Astrocyte of the hippocampus (primary cell): ENCODE data around the gene S100A10.

Source experiments
- DNase-seq: peaks from one replicate; pipeline ENCODE4 v3.0.0; 2011; ENCODE audit warnings: low read depth, low spot score

S100A10 gene

DNA sequence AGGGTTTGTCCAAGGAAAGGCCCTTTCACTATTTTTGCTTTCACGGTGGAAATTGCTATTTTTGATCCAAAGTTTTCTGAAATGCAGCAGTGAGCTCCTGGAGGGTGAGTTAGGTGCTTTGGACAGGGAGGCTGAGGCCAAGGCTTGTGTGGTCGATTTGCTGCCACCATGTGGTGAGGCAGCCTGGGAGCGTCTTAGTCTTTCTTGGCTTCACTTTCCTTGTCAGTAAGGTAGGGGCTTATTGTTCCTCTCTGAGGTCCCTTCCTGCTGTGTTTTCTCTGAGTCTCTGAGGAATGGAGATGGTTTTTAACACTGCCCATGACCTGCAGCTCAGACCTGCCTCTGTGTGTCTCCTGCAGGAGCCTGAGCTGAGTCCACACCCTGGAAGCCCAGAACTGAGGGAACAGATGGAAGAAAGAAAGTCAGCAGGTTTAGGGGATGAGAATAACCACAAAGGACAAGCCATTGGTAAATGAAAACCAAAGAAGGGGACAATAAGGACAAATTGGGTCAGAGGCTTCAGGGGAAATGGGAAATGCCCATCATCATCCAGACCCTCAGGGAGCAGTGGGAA, 20.1 kb upstream of the S100A10 start:
- DNase-seq: peak; percentile 69

DNA sequence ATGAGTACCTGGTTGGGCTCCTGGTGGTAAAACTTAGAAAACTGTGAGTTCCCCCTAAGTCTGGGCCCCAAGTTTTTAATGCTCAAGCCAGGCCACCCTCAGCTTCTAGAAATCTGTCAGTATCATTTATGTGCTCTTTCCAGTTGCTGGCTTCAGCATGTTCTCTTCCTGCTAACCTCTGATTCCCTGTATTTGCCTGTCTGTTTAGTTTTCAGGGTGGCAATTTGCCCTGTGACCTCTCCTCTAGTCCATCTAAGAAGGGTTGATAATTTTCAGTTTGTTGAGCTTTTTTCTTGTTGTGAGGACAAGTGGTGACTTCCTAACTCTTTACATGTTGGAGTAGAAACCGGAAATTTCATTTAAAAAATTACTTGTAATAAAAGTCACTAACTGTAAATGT, 16.0 kb upstream of the S100A10 start:
- no peak for DNase-seq

DNA sequence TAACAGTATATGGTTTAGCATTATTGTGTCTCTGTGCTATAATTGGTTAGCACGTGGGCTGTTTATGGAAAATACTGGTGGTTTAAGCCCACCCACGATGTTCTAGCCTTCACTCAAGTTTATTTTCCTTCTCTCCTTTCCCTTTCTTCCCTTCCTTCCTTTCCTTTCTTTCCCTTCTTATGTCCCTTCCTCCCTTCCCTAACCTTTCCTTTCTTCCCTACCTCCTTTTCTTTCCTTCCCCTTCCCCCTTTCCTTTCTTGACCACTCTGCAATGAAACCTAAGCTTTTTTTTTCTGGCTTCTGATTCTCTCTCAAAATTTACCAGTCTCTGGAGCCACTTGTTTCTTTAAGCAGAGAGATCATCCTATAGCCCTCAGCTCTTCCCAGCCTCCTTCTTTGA, 13.4 kb upstream of the S100A10 start:
- no peak for DNase-seq

DNA sequence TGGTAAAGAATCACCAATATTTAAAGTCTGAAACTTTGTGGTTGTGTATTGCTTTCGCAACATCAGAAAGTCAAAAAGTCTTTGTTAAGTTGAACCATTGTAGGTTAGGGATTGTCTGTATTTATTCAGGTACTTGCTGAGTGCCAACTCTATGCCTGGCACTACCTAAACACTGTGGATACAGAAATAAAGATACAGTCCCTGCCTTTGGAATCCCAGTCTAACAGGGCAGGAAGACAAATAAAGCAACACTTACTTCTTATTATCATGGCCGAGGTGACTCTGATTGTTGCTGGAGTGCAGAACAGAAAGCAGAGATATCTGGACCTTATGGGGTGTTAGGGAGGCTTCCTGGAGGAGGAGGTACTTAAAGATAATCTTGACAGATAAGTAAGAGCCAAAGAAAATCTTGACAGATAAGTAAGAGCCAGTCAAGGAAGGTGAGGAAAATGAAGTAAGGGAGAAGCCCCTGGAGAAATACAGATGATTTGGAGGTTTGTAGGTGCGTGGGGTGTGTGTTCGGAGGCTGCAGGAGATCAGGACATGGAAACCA, 11.8 kb upstream of the S100A10 start:
- DNase-seq: no peak

DNA sequence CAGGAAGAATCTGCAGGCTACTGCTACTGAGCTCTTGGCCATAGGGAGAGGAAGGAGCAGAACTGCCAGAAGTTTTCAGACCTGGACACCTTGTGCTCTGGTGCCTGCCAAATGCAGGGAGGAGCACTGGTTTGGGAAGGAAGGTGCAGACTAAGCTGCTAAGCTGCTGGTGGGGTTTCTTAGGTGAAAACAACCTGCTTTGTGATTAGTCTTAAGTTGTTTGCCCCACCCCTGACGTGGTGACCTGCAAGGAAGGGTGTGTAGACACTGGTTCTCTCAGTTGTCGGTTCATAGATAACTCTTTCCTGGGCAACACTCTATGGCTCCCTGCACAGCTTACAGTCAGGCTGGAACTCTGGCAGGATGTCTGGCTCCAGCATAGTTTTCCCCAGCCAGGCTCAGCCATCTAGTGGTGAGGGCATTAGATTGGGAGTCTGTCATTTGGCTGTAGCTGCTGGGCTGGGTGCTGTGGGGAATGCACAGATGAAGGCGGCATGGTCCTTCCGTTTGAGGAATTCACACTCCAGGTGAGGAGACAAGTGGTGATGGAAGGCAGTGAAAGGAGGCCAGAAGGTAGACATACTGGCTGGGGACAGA, 10.3 kb upstream of the S100A10 start:
- DNase-seq: no peak

DNA sequence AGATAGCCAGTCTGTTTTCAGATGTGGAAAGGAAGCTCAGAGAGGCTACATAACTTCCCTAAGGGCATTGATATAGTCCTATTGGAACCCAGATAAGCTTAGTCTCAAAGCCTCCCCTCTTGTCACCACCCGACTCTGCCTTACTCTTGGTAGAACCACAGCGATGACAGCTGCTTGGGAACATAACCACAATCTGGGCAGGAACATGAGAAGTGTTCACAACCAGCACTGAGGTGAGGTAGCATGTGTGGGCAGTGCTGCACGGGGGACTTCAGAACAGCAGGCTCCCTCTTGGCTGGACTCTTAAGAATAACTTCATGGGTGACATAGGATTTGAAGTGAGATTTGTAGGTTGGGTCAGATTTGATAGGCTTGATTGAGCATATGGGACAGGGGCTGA, 9.3 kb upstream of the S100A10 start:
- peak; percentile 37 for DNase-seq

DNA sequence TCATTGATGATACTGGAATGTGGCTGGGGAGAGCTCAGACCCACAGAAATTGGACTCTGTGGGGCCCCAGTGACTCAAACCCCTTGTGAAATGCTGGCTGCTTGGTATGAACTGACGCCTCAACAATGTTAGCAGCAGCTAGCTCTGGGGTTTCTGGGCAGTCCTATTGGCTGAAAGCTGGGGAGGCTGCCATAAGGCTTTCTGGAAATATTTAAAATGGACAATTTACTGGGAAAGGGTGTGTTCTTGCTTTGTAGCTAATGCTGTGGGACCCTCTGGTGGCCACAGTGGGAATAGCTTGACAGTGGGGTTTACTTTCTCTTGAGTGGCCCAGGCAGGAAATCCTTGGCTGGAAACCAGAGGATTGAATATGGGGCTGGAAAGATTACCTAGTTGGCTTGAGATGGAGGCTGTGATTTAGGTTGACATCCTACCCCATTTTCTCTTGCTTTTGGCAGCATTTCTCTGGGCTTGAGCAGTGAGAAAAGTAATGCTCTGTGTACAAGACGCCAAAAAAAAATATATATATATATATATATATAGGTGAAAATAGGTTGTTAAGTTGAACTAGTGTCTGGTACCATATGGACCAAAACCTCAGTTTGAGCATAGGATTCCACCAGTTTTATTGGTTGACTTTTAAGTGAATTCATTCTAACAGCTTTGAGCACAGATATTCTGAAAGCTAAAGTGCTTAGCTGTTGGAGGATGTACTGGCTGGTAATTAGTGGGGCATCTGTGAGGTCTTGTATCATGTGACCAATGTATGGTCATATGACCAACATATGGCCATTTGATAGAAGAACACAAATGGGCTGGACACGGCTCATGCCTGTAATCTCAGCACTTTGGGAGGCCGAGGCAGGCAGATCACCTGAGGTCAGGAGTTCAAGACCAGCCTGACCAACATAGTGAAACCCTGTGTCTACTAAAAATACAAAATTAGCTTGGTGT, 8.2 kb upstream of the S100A10 start:
- DNase-seq: peak; percentile 95

DNA sequence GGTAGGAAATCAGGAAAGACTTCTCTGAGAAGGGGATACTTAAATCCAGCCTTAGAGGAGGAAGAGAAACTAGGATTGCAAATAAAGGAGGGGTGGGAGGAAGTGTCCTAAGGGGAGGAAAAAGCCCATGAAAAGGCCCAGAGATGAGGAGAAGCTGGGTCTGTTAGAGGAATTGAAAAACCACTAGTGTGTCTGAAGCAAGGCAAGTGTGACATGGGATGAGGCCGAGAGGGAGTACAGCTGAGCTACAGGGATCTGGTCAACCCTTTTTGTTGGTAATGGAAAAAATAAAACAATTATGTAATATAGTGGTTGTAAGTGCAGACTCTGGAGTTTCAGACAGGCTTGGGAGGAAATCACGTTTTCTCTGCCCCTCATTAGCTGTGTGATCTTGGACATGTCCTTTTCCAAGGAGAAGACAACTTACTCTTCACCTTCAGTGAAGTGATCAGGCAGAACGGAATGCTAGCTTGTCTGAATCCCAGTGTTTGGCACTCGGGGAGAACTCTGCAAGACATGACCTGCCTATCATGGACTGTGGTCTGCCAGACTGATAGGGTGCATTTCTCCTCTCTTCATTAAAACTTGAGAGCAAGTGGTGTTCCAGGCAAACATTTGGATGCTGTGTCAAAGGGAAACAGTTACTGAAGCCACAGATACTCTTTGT, 7.4 kb upstream of the S100A10 start:
- no peak for DNase-seq

DNA sequence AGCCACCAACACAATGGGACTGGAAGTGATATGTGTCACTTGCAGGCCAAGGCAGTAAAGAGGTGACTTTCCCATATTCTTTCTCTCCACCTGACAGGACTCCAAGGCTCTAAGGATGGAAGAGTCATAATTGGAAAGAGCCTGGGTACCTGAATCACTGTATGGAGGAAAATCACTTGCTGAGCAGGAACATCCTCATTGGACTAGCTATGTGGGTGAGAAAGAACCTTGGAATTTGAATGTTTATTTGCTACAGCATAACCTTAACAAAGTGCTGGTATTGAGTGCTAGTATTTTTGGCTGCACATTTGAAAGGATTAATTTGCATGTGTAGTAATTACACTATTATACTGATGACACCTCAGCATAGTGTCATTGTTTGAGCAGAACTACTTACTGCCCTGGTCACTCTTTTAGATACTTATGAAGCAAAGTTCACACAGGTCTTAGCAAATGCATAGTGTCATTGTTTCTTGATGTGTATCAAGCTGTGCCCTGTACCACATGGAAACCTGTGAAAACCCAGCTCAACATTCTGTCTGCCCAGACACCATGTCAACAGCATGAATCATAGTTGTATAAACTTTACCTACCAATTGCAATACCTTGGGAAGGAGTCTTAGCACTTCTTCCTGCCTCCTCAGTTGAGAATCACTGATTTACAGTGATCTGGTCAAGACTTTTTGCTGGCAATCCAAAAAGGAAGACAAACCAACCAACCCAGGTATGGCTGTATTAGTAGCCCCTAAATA, 5.1 kb upstream of the S100A10 start:
- peak; percentile 61 for DNase-seq

DNA sequence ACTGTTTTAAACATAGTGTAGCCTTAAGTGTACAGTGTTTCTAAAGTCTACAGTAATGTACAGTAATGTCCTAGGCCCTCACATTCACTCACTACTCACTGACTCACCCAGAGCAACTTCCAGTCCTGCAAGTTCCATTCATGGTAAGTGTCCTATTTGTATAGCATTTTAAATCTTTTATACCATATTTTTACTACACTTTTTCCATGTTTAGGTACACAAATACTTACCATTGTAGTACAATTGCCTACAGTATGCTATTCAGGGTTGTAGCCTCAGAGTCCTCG, 3.6 kb upstream of the S100A10 start:
- DNase-seq: no peak

DNA sequence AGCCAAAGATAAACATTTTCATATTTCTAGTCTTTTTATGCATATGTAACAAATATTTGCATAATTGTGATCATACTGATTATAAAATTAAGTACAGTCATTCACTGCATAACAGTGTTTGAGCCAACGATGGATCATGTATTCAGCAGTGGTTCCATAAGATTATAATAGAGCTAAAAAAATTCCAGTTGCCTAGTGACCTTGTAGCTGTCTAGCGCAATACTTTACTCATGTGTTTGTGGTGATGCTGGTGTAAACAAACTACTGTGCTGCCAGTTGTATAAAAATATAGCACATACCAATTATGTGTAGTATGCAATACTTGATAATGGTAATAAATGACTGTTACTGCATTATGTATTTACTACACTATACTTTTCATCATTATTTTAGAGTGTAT, 2.1 kb upstream of the S100A10 start:
- no peak for DNase-seq

DNA sequence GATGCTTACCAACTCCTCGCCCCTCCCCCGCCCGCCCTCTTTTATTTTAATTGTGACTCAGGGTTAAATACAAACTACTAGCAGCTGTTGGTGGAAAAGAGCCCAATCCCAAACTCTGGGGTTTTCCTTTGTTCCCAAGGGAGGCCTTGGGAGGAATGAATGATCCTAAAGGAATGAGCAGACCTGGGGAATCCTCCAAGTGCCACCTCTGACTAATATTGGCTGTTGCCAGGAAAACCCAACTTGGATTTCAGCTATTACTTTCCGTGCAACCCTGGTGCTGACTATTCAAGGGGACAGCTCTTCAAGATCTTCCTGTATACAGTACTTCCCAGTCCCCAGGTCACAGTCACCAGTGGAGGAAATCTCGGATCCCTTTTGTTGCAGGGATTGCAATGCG, 1.3 kb upstream of the S100A10 start:
- peak; percentile 95 for DNase-seq

DNA sequence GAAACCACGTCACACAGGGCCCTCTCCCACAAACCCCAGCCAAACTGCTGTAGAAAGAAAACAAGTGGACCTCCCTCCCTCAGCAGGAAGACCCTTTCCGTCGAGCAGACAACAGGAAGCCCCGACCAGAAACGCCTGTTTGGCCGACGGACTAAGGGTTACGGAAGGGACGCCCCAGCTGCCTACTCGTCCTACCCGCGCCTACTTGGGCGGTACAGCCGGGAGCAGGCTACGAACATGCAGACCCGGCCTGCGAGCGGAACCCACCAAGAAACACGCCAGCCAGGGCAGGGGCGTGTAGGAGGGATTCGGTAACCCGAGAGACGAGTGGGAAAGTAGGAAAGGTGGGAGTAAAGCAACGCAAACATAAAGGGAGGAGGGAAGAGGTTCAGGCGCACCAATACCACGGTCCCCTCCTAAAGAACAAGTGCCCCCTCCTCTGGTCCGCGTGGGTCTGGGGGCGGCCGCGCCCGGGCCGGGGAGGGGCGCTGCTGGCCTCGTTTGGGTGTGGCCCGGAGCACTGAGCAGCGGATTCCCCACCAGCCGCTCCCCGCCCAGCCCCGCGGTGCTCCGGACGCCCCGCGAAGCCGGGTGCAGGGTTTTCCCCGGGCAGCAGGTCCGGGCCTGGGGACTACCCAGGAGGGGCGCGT, 450 bp downstream of the S100A10 start:
- no peak for DNase-seq

DNA sequence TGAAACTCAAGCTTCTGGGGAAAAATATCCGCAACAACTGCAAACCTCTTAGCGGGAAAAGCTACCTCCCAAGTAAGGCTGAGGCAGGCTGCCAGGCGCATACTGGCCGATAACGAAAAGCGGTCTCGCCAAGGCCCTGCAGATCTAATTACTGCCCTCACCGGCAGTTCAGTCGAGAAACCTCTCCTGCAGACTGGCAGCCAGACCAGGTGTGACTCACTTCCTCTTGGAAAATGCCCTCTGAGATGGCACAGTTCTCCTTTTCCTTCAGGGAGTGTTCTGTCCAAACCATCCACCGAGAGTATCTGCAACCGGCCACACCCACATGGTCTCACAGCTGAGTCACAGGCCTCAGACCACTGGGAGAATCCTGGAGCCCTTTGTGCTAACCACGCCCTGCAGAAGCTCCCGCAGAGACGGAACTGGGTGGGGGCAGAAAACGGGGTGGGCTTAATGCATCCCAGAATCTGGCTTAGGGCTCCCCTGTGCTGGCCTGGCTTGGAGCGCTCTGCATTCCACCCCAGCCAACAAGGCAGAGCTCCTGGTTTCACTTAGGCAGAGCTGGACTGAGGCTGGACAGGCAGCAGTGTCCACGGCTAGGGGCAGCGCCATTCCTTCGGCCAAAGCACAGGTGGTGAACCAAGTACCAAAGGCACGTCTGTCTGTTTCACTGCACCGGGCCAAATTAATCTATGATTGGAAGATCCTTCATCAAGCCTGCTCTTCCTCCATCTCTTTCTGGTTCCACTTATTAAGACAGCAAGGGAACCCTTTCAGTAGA, 1.2 kb downstream of the S100A10 start:
- peak; percentile 94 for DNase-seq

DNA sequence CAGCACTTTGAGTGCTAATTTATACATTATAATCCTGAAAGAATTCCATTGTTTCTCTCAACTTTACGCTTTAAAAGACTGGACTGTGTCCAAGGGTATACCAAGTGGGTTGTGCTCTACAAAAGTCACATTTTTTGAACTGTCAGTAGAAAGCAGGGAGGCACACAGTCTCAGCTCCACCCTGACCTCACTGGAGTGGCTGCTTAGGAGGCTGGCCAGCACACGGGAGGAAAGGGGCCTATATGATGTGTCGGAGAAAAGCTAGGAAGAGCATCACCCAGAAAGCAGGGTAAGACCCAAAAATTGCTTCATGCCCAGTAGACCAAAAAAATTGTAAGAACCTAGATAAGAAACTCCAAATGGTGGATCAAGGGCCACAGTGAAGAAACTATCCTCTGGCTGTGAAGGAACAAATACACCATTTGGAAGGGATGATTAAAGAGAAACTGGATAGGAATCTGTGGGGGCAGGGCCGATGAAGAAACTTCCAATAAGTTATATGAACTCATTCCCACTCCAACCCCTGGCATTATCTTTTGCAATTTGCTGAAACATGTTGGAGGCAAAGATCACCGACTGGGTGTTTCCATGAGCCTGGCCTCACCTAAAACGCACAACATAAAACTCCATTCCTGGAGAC, 1.9 kb downstream of the S100A10 start:
- DNase-seq: peak; percentile 43

DNA sequence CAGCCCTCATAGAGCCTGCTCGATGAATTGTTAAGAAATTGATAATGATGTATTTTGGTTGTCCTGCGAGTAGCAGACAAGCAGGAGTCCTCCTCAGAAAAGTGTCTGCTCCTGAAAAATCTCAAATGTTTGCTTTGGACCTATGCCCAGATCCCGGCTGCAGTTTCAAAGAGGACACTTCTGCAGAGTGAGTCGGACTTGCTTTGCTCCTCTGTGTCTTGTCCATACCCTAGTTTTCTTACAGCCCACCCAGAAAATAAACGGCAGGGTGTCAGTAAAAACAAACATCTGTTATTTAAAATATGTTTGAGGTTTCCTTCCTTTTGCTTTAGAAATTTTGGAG, 2.8 kb downstream of the S100A10 start:
- peak; percentile 79 for DNase-seq

DNA sequence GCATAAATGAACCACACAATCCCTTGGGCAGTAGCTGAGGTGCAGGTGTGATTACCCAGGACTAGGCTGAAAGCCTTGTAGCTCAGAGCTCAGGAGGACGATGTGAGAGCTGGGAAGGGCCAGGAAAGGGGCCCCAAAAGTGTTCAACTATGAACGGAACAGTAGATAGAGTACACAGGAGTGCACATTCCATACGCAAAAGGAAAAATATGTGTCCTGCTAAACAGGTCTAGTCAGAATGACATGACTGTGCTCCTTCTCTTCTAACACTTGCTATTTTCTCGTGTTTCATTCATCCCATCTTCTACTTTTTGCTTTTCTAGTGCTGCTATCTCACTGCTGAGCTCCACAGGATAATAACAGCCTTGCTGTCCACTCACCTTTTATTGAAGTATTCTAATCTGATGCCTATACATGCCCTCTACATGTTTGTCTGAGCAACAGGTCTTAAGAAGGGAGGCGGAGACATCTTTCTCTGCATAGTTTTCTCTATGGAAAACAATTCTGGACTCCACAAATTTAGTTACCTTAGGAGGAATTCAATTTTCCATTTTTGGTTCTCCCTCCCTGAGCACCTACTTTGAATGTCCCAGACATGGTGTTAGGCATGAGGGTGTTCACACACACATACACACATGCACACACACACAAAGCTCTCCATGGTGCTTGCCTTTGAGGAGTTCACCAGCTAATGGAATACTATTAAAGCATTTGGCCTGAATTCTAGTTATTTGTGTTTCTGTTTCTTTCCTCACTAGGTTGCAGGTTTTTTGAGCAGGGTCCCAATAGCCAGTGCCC, 3.4 kb downstream of the S100A10 start:
- no peak for DNase-seq

DNA sequence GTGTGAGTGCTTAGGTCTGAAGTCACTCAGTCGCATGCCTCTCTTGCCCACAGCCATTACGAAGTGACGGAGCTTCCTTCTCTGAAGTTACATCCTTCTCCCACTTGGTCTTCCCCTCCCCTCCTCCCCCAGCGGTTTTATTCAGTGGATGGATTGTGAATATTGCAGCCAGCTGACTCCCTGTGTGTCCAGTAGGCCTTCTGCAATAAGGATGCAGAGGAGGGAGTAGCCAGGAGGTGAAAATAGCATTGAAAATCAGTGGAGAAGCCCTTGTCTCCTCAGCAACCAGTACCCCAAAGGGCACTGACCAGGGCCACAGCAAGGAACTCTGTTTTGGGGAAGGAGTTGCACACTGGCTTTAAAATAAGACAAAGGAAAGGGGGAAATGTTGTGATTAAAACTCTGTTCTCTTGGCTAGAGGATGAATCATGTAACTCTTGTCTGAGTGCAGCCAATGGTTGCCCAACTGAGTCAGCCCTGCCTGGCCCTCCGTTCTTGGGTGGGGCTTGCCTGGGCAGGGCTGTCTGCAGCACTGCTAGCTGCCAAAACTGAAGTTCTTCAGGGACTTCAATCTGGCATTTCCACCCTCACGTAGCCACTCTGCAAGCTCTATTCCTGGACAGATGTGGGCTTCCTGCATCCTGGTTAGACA, 4.3 kb downstream of the S100A10 start:
- DNase-seq: peak; percentile 84
